Breast epithelium (tissue), 4 donors: Measurements from ENCODE around the gene C17orf113. TPM values are rescaled to one million over a fixed set of nuclear protein-coding genes. Genes with fewer than 3 reads are reported as not detected.

Experiments
- DNase-seq, 2 donors: peaks; one replicate each; pipeline ENCODE4 v3.0.0-alpha.2; 2019; ENCODE audit warnings: low spot score in 2 of 2
- H3K27ac ChIP-seq, 2 donors: fragments of 200-600 bp; sonication (generic) in 1 of 2; one replicate each; pipeline ENCODE4 v1.5.1; 2016 to 2019; ENCODE audit warnings: mild to moderate bottlenecking in 1 of 2
- H3K27me3 ChIP-seq, 2 donors: fragments of 200-600 bp; sonication (generic) in 1 of 2; one replicate each; pipeline versions ENCODE4 v1.5.1 to v1.6.0; 2017 to 2019; ENCODE audit warnings: control low read depth in 1 of 2, mild to moderate bottlenecking in 1 of 2
- H3K36me3 ChIP-seq: fragments of 200-600 bp; one replicate; pipeline ENCODE4 v1.5.1; 2019
- H3K4me1 ChIP-seq, 2 donors: fragments of 200-600 bp; sonication (generic); one replicate each; pipeline ENCODE4 v1.5.1; 2016 to 2019; ENCODE audit warnings: control low read depth in 1 of 2
- H3K4me3 ChIP-seq, 3 donors: fragments of 200-600 bp; sonication (generic); 1 replicate in 2 of 3; 2 replicates in 1 of 3; pipeline ENCODE4 v1.5.1; 2016 to 2019; ENCODE audit warnings: mild to moderate bottlenecking in 3 of 3, moderate library complexity in 2 of 3
- H3K9me3 ChIP-seq, 2 donors: fragments of 200-600 bp; sonication (generic) in 1 of 2; one replicate each; pipeline ENCODE4 v1.5.1; 2016 to 2019; ENCODE audit warnings: control low read depth in 1 of 2
- CTCF ChIP-seq, 3 donors: fragments of 450-650 bp; IDR thresholded peaks; one replicate each; pipeline ENCODE4 v1.5.1; 2016 to 2017; ENCODE audit warnings: antibody characterized with exemption in 3 of 3, mild to moderate bottlenecking in 3 of 3, moderate library complexity in 3 of 3
- POLR2A ChIP-seq: fragments of 450-650 bp; IDR thresholded peaks from one replicate; pipeline ENCODE4 v1.6.1; 2016; ENCODE audit warnings: antibody characterized with exemption, mild to moderate bottlenecking, moderate library complexity
- POLR2AphosphoS5 ChIP-seq, 3 donors: sonication (generic); formaldehyde crosslinking; IDR thresholded peaks; one replicate each; pipeline ENCODE4 v1.6.1; 2017; ENCODE audit warnings: antibody characterized with exemption in 3 of 3
- intact Hi-C: fragments of 100-400 bp; cut with DNase I; formaldehyde crosslinking; loops from one replicate; pipeline ENCODE4 v1.15.1; 2023; ENCODE audit warnings: low total_unique reads
- total RNA-seq, 3 donors: library from RNA; depleted of rRNA; stranded (reverse); fragments of >200 nt; gene quantifications; one replicate each; pipeline ENCODE4 v1.1.0, GENCODE V29; 2016

Gene C17orf113
- total RNA-seq, 3 donors from 2014 or later = 1.3 to 4.0 (median 2.3) TPM

GRCh38 chr17:42094375-42095069, 44.1 kb upstream of the C17orf113 start:
- Histone ChIP-seq H3K4me3 (no peak overlapping the region), H3K27me3 (peaks cover 0 to 22% of the 10 kb centered on the region in 2 donors), H3K36me3 (no peaks in the 10 kb centered on the region), H3K27ac (no peak overlapping the region), H3K9me3 (no peaks in the 10 kb centered on the region), H3K4me1 (no peaks in the 10 kb centered on the region)
- intact Hi-C loops = no loop called here
- no peak for TF ChIP-seq CTCF (IDR thresholded peaks at IDR 0.05)
- no peak for TF ChIP-seq POLR2AphosphoS5 (IDR thresholded peaks at IDR 0.05)
- TF ChIP-seq POLR2A = no peak
- DNase-seq = no peak

GRCh38 chr17:42092939-42093338, 42.5 kb upstream of the C17orf113 start:
- no peaks in the 10 kb centered on the region for H3K4me1 ChIP-seq
- peaks cover 0 to 23% of the 10 kb centered on the region in 2 donors for H3K27me3 ChIP-seq
- H3K4me3 ChIP-seq = no peak overlapping the region
- no peaks in the 10 kb centered on the region for H3K9me3 ChIP-seq
- intact Hi-C loops = no loop called here
- no peak overlapping the region for H3K27ac ChIP-seq
- TF ChIP-seq CTCF (IDR thresholded peaks at IDR 0.05) = no peak
- no peak for TF ChIP-seq POLR2AphosphoS5 (IDR thresholded peaks at IDR 0.05)
- no peaks in the 10 kb centered on the region for H3K36me3 ChIP-seq
- no peak for DNase-seq

- no peak for TF ChIP-seq POLR2AphosphoS5 (IDR thresholded peaks at IDR 0.05)
- TF ChIP-seq CTCF (IDR thresholded peaks at IDR 0.05) = no peak
- TF ChIP-seq POLR2A = no peak
- no peaks in the 10 kb centered on the region for H3K9me3 ChIP-seq
- H3K27me3 ChIP-seq = peaks cover 0 to 9% of the 10 kb centered on the region in 2 donors
- H3K27ac ChIP-seq = no peak overlapping the region
- no peak for DNase-seq
- H3K4me3 ChIP-seq = no peak overlapping the region
- no peaks in the 10 kb centered on the region for H3K36me3 ChIP-seq
- intact Hi-C loops = no loop called here
- no peaks in the 10 kb centered on the region for H3K4me1 ChIP-seq
These were observed 40.8 kb upstream of the C17orf113 start for GRCh38 chr17:42090964-42091790.

GRCh38 chr17:42088736-42089135, 38.3 kb upstream of the C17orf113 start:
- H3K4me3 ChIP-seq = no peak overlapping the region
- TF ChIP-seq CTCF (IDR thresholded peaks at IDR 0.05) = no peak
- no peak for TF ChIP-seq POLR2AphosphoS5 (IDR thresholded peaks at IDR 0.05)
- TF ChIP-seq POLR2A = no peak
- no peaks in the 10 kb centered on the region for H3K9me3 ChIP-seq
- DNase-seq = no peak
- peaks cover 0 to 3% of the 10 kb centered on the region in 2 donors for H3K27me3 ChIP-seq
- H3K36me3 ChIP-seq = no peaks in the 10 kb centered on the region
- H3K4me1 ChIP-seq = no peaks in the 10 kb centered on the region
- intact Hi-C loops = no loop called here
- no peak overlapping the region for H3K27ac ChIP-seq
